Eye (tissue), 1 donor: ENCODE measurements around the gene DNASE2B.
"Not testable (repeated sequence)": the region's sequence is repeated elsewhere in the genome, so short reads cannot be mapped to it uniquely, and the experiment has no call there.

ENCODE experiments used
- DNase-seq: peaks from one replicate; pipeline ENCODE4 v3.0.0-alpha.2; 2015

The DNASE2B gene

GRCh38 chr1:84415396-84415795 lies 17.1 kb downstream of the DNASE2B start:
- DNase-seq, result no peak

DNA sequence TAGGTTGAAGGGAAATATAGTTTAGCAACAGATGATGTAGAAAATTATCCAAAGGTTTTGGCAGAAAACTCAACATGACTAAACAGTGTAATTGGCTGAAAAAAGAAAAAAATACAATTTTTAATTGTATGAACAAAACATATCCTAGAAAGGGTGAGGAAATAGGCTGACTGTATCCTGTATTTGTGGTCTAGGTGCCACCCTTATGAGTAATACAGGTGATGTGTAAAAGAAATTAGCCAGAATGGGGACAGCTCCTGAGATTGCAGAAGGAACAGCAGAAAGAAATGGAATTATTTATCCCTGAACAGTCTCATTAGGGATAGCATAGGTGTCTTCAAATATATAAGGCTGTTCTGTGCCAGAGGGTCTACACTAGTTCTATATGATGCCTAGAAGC lies 24.6 kb downstream of the DNASE2B start:
- no peak for DNase-seq

DNA sequence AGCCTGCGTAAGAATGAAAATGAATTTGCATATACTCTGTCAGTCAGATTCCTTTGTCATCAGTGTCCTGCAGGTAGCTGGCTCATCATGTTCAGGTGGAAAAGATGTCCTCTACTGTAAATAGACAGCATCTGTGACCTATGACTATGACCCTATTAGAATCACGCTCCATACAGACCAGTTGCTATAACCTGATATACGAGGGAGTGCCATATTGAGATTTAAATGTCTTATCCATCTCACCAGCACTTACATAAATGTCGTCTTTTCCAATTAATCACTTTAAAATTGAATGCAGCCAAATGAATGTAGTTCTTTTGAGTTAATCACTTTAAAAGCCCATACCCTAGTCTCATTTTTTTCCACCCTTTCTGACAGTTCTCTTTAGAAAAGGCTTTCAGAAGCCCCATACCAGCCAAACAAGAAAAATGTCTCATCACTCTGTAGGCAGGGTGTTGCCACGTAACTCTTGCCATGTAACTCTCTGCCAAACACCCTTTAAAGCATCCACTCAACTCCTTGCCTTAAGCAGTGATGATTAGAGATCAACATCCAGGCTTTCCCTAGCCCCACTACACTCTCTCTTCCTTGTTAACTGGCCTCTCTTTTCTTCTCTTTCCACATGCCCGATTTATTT lies 26.3 kb downstream of the DNASE2B start:
- DNase-seq, result no peak

DNA sequence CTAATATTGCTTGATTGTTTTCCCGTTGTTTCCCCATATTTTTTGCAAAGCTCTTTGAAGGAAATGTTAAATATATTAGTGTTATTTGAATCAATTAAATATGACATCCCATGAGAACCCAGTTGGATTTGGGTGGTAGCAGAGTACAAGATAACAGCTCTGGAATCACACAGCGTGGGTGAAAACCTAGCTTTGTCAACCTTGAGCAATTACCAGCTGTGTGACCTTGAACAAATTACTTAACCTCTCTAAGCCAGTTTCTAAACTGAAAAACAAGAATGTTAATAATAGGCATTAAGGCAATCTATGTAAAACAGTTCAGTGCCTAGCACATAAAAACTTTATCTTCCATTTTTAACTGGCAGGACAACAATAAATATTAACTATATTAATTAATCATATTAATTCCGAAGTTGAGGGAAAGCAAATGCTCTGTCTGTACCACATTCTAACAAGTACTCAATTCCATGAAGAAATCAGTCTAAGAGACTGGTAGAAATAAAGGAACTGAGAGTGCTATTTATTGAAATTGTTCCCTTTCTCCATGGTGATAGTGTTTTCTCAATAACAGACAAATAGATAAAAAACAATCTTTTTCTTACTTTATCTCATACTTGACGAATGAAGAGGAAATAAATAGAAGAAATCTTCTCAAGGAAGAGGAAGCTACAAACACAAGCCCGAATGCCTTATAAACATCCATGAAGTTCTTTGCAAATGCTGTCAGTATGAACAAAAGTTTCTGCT lies 27.0 kb downstream of the DNASE2B start:
- no peak for DNase-seq

DNA sequence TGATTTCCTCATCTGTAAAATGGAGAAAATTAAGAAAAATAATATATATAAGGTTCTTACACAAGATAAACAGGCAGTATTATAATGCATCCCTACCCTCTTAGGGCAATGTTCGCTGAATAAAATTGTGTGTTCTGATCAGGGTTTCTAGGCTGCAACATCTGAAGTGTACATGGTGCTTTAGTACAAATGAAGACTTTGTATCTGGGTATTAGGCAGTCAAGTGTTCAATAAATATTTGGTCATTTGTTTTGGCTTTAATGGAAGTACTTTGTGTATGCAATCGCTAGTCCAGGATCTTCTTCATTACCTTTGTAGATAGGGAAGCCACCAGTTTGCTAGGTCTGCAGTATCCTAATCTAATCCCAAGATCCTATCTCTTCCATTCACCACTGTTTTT lies 28.1 kb downstream of the DNASE2B start:
- DNase-seq, result no peak

DNA sequence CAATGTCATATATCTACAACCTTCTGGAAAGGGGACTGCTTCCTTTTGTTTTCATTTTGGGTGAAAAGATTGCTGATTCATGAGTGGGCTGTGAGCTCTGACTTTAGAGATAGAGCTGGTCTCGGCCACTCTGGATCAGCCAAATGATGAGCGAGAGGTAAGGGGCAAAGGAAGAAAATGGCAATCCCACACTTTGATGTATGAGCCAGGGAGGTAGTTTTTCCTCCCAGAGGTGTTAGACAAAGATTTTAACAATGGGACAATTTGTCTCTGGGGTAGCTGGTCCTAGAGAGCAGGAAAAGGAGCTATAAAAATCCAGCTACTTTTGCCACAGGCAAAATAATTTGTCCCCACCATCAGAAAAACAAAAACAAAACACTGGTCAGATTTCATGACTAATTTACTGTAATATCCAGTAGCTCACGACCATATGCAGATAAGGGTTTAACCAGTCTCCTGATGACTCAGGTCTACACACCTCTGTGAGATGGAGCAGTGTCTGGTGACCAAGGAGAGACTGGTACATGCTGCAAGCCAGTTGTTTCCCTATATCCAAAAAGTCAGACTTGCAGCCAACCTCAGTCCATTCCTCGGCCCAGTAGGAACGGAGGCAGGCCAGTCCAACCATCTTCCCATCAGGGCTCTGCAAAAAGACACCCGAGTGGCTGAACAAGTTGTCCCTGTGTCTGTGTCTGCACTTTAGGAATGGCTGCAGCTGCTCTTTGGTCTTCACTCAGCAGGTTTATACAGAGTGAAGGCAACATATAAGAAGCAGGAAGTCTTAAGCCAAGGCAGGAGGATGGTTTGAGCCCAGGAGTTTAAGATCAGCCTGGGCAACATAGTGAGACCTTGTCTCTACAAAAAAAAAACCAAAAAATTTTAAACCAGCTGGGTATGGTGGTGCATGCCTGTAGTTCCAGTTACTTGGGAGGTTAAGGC lies 29.2 kb downstream of the DNASE2B start:
- no peak for DNase-seq

DNA sequence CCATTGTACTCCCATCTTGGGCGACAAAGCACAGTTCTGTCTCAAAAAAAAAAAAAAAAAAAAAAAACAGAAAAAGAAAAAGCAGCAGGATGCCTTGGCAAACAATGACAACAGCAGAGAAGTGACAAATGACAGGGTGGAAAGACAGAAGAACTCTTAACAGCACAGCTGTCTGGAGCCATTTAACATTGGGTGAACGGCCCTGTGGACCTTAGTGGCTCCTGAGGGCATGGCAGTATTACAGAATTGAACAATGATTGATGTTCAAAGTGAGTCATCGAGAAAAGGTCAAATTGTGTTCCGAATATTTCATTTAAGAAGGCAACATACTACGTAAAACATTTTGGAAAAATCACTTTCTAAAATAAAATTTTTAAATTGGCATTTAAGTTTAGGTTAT lies 30.0 kb downstream of the DNASE2B start:
- DNase-seq, result no peak

GRCh38 chr1:84429231-84429630 lies 30.9 kb downstream of the DNASE2B start:
- DNase-seq, result no peak

- no peak for DNase-seq
Measured at GRCh38 chr1:84430546-84430945, 32.3 kb downstream of the DNASE2B start.

DNA sequence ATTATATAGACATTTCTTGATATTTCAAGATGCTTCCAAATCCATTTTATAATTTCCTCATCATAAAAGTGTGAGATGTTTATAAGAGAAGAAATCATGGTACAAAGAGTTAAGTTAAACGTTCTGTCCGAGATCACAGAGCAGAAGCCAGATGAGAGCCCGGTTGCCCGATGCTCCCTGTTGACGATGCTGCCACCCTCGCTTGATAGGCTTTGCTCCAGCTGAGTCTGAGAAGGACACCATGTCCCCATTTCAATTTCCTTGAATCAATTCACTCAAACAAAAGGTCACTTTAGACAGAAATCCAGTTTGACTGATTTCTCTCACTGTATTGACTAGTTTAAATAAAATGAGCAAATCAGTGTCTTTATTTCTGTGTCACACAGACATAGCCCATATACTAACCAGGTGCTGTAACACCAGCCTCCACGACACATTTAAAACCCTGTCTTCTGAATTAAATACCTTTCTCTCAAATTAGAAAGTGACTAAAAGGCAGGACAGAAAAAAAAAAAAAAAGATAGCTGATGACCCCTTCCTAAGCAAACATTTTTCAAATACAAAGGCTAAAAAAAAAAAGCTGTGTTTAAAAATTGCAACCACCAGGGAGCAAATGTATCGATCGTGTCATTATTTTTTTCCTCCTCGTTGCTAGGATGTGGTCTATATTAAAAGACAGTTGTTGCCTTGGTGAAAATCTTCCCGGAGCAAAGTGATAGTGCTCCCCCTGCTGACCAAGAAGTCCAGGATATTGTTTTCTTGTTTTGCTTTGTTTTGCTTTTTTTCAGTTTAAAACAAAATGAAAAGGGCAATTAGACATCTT lies 35.2 kb downstream of the DNASE2B start:
- peak; percentile 89 for DNase-seq

DNA sequence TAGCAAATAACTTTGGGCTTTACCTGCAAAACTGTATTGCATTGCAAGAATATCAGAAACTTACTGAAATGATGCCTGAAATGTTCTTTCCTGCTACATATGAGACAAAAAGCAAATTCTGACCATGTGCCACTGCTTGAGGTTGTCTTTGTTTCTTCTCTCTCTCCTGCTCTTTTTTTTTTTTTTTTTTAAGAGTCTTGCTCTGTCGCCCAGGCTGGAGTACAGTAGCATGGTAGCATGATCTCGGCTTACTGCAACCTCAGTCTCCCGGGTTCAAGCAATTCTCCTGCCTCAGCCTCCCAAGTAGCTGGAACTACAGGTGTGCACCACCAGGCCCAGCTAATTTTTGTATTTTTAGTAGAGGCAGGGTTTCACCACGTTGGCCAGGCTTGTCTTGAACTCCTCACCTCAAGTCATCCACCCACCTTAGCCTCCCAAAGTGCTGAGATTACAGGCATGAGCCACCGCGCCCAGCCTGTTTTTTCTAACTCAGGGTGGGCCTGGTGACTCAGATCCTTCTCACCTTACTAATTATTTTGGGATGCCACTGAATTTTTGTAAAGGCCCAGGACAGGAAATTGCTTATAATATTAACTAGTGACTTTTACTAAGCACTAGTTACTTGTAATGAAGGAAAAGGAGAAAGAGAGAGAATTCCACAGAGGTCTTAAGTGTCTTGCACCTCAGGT lies 35.9 kb downstream of the DNASE2B start:
- no peak for DNase-seq

DNA sequence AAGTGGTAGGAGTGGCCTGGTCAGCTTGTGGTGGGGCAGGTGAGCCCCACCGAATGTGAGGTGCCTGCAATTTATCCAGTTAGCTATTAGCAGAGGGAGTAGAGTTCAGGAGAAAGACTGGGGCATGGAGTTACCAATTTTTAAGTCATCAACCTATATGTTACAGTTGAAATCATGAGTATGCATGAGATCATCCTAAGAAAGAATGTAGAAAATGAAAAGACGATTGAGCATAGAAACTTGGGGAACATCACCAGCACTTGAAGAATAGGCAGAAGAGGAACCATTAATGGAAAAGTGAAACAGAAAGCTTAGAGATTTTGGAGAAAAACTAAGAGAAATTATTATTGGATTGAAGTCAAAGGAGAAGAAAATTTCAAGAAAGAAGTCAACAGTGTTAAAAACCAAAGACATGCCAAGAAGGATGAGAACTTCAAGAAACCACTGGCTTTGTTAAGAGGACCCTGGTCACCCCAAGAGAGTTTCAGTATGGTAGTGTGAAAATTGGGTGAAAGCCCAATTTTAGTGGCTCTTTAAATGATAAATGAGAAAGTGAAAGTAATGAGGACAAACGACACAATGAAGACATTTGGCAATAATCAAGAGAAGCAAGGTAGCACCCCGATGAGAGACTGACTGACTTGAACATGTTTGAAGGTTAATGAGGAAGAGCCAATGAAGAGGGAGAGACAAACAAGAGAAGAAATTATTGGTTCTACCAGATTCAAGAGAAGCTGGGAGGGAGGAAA lies 36.7 kb downstream of the DNASE2B start:
- DNase-seq, result no peak

- DNase-seq, result no peak
Measured at GRCh38 chr1:84436876-84437655, 38.8 kb downstream of the DNASE2B start.

GRCh38 chr1:84442256-84442655 lies 44.0 kb downstream of the DNASE2B start:
- peak; percentile 50 for DNase-seq

GRCh38 chr1:84442747-84443646 lies 44.7 kb downstream of the DNASE2B start:
- not testable (repeated sequence) for DNase-seq

DNA sequence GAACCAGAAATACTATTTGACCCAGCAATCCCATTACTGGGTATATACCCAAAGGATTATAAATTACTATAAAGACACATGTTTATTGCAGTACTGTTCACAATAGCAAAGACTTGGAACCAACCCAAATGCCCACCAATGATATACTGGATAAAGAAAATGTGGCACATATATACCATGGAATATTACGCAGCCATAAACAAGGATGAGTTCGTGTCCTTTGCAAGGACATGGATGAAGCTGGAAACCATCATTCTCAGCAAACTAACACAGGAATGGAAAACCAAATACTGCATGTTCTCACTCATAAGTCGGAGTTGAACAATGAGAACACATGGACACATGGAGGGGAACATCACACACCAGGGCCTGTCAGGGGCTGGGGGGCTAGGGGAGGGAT lies 50.4 kb downstream of the DNASE2B start:
- not testable (repeated sequence) for DNase-seq

- no peak for DNase-seq
Measured at GRCh38 chr1:84450910-84451309, 52.6 kb downstream of the DNASE2B start.

DNA sequence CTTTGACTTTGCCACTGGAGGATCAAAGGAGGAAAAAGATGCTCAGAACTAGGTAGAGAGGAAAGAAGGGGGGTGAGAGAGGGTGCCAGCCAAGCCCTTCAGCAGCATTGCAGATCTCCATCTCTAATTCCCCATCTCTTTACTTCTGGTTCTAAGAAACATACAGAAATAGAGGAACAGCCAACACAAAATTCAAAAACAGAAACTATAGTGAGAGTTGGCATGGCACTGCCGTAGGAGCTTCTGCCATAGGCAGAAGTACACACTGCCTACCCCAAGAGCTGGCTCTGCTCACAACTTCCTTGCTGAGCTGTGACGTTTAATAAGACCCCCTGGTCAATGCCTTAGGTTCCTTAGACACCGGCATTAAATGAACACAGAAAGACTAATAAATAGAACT lies 54.2 kb downstream of the DNASE2B start:
- DNase-seq, result no peak

- DNase-seq, result no peak
Measured at GRCh38 chr1:84462118-84462517, 63.8 kb downstream of the DNASE2B start.
